H1 (cell line): ENCODE results near the gene SCGB2B2. TPM values are rescaled to one million over a fixed set of nuclear protein-coding genes. Genes with fewer than 3 reads are reported as not detected.

ENCODE experiments used
- ATF3 ChIP-seq: IDR thresholded peaks from 2 replicates; pipeline ENCODE4 v1.6.1; 2011; ENCODE audit warnings: low read depth, mild to moderate bottlenecking, low read length; ENCODE audit not compliant: insufficient read depth
- EP300 ChIP-seq, 2 experiments: IDR thresholded peaks; 1 replicate in 1 of 2; 2 replicates in 1 of 2; pipeline ENCODE4 v1.6.1; 2011 to 2012; ENCODE audit warnings: low read depth in 2 of 2, low read length in 2 of 2, mild to moderate bottlenecking in 2 of 2, borderline replicate concordance in 1 of 2, inconsistent platforms in 1 of 2, moderate library complexity in 1 of 2
- polyA plus RNA-seq, 7 experiments: library from polyadenylated mRNA; depleted of rRNA in 3 of 7; stranded (reverse) in 5 of 7; unstranded in 2 of 7; fragments of >200 nt in 5 of 7; fragments of 200-250 nt in 2 of 7; gene quantifications; 1 replicate in 5 of 7; 2 replicates in 1 of 7; 4 replicates in 1 of 7; pipeline versions ENCODE4 v1.2.1 to v1.2.3, GENCODE V29; 2011 to 2013; ENCODE audit warnings: missing spikeins in 2 of 7, mixed read lengths in 2 of 7
- total RNA-seq: library from RNA; stranded (reverse); fragmentation: NEBNext Ultra II Directional; extraction: Animal tissue kit (Norgen Biotek cat#: 25700); gene quantifications from 2 replicates; pipeline ENCODE4 v1.2.1, GENCODE V29; 2021

The SCGB2B2 gene
- total and polyA plus RNA-seq, 2 of the 8 experiments (the other 6 are each of a cell fraction or from before 2014, with no cell fraction given), result 0.09 TPM; not detected in 1

GRCh38 chr19:34654796-34655195 lies 22.2 kb downstream of the SCGB2B2 start (continued):
- TF ChIP-seq ATF3 (no peak), EP300 (IDR thresholded peaks at IDR 0.05; ENCODE audit: borderline replicate concordance in 1 of 2, low read depth in 2 of 2, low read length in 2 of 2) (no peak)
- TF ChIP-seq, all 59 proteins: peak for 0
